ENCODE measurements around the gene ALKBH3.

The ALKBH3 gene

GRCh38 chr11:43959321-43959995 lies 78.8 kb downstream of the ALKBH3 start:
- peak; percentile 80 for DNase-seq (ENCODE audit: low read depth, low spot score)

GRCh38 chr11:43962383-43963278 lies 82.0 kb downstream of the ALKBH3 start:
- peak; percentile 79 for DNase-seq (ENCODE audit: low read depth, low spot score)

GRCh38 chr11:43963279-43963620 lies 82.6 kb downstream of the ALKBH3 start:
- DNase-seq (ENCODE audit: low read depth, low spot score), result no peak

- no peak for DNase-seq (ENCODE audit: low read depth, low spot score)
Observed at GRCh38 chr11:43967661-43968060, 87.0 kb downstream of the ALKBH3 start.

GRCh38 chr11:43968719-43969118 lies 88.1 kb downstream of the ALKBH3 start:
- no peak for DNase-seq (ENCODE audit: low read depth, low spot score)

- DNase-seq (ENCODE audit: low read depth, low spot score), result no peak
Observed at GRCh38 chr11:43969543-43969942, 88.9 kb downstream of the ALKBH3 start.
